Chondrocyte (in vitro differentiated cells): ENCODE measurements around the gene DNAJC27. TPM values are rescaled to one million over a fixed set of nuclear protein-coding genes. Genes with fewer than 3 reads are reported as not detected.

Experiments
- DNase-seq: peaks from one replicate; pipeline ENCODE4 v3.0.0; 2021; ENCODE audit warnings: mixed read lengths, low spot score
- H3K27ac Mint-ChIP-seq: one replicate; pipeline ENCODE4 v1.8.0; 2021; ENCODE audit warnings: mild to moderate bottlenecking, moderate library complexity, mixed read lengths; ENCODE audit not compliant: unreplicated experiment
- H3K27me3 Mint-ChIP-seq: 2 replicates; pipeline ENCODE4 v1.8.0; 2021; ENCODE audit warnings: low read depth, mixed read lengths
- H3K36me3 Mint-ChIP-seq: 2 replicates; pipeline ENCODE4 v1.8.0; 2021; ENCODE audit warnings: low read depth, mixed read lengths
- H3K4me1 Mint-ChIP-seq: 2 replicates; pipeline ENCODE4 v1.8.0; 2021; ENCODE audit warnings: low read depth, mild to moderate bottlenecking, mixed read lengths
- H3K4me3 Mint-ChIP-seq: one replicate; pipeline ENCODE4 v1.8.0; 2021; ENCODE audit warnings: mild to moderate bottlenecking, moderate library complexity, mixed read lengths; ENCODE audit not compliant: unreplicated experiment
- H3K9me3 Mint-ChIP-seq: 2 replicates; pipeline ENCODE4 v1.8.0; 2021; ENCODE audit warnings: low read depth, mixed read lengths
- total RNA-seq: library from RNA; stranded (reverse); gene quantifications from 3 replicates; pipeline ENCODE4 v1.2.1, GENCODE V29; 2021
- TF ChIP-seq, protein P1 (sequence below): fragments of 200-600 bp; sonication (generic); IDR thresholded peaks from 2 replicates; pipeline ENCODE4 v1.5.0; 2021; ENCODE audit warnings: antibody characterized with exemption, mild to moderate bottlenecking, moderate library complexity

The DNAJC27 gene
- total RNA-seq, 1 donor from 2014 or later, result 3.8 TPM

DNA sequence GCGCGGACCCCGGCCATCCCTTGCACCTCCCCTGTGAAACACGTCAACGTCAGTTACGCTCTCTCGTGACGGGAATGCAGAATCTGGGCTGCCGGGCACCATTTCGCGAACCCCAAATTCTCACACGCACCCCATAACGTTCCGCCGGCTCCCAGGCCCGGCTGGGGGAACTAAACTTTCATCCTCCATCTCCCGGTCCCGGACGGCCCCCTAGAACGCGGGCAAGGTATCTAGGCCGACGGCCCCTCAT is 544 bp downstream of the DNAJC27 start:
- H3K36me3 Mint-ChIP-seq, result peaks cover 7% of the 10 kb centered on the region
- TF ChIP-seq, protein P1, sequence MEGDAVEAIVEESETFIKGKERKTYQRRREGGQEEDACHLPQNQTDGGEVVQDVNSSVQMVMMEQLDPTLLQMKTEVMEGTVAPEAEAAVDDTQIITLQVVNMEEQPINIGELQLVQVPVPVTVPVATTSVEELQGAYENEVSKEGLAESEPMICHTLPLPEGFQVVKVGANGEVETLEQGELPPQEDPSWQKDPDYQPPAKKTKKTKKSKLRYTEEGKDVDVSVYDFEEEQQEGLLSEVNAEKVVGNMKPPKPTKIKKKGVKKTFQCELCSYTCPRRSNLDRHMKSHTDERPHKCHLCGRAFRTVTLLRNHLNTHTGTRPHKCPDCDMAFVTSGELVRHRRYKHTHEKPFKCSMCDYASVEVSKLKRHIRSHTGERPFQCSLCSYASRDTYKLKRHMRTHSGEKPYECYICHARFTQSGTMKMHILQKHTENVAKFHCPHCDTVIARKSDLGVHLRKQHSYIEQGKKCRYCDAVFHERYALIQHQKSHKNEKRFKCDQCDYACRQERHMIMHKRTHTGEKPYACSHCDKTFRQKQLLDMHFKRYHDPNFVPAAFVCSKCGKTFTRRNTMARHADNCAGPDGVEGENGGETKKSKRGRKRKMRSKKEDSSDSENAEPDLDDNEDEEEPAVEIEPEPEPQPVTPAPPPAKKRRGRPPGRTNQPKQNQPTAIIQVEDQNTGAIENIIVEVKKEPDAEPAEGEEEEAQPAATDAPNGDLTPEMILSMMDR, result peak; percentile 30
- no peak for DNase-seq
- no peaks in the 10 kb centered on the region for H3K27me3 Mint-ChIP-seq
- H3K4me3 Mint-ChIP-seq, result peak overlapping the region; percentile 94
- peak overlapping the region; percentile 100 for H3K27ac Mint-ChIP-seq
- H3K4me1 Mint-ChIP-seq, result peaks cover 14% of the 10 kb centered on the region
- H3K9me3 Mint-ChIP-seq, result no peaks in the 10 kb centered on the region

DNA sequence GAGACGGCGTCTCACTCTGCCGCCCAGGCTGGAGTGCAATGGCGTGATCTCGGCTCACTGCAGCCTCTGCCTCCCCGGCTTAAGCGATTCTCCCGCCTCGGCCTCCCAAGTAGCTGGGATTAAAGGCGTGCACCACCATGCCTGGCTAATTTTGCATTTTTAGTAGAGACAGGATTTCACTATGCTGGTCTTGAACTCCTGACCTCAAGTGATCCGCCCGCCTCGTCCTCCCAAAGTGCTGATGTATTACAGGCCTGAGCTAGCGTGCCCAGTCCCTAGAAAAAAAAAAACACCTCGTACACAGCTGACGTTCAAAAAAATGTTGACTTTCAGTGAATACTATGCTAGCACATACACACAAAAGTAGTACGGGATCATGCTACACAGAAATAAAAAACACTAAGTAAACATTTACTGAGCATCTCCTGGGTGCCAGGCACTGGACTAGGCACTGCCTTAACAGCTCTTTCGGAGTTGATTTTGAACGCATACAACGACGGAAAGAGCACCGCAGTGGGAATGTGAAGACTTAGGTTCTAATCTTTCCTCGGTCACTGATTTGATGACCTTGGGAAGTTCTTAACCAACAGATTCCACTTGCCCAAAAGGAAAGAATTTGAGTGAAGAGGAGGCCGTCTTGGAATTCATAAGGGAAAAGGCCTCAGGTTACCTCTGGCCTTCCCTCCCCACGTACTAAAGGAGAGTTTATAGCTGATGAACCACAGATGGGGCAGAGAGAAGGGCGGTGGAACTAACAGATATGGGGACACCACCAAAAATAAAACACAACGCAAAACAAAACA is 1.1 kb downstream of the DNAJC27 start:
- Mint-ChIP-seq H3K9me3 (no peaks in the 10 kb centered on the region), H3K27ac (peak overlapping the region; percentile 100), H3K27me3 (no peaks in the 10 kb centered on the region), H3K4me3 (peak overlapping the region; percentile 94), H3K36me3 (peaks cover 9% of the 10 kb centered on the region), H3K4me1 (peaks cover 14% of the 10 kb centered on the region)
- TF ChIP-seq, protein P1, result no peak
- DNase-seq, result no peak

DNA sequence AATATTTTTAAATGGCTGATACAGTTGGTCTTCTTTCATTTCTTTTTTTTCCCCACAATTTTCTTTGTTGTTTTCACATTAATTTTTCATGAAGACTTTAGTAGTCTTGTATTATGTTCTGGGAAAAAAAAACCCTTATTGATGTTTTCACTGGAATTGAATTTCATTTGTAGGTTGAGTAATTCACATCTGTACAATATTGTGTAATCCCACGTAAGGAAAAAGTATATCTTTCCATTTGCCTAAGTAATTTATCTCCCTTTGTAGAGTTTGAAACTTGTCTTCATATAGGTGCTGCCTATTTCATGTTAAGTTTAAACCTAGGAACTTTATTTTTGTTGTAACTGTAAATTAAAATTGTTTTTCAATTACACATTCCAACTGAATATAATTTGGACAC is 2.0 kb downstream of the DNAJC27 start:
- peaks cover 9% of the 10 kb centered on the region for H3K4me1 Mint-ChIP-seq
- no peak overlapping the region for H3K4me3 Mint-ChIP-seq
- H3K36me3 Mint-ChIP-seq, result peaks cover 9% of the 10 kb centered on the region
- no peak for DNase-seq
- TF ChIP-seq, protein P1, result no peak
- no peaks in the 10 kb centered on the region for H3K27me3 Mint-ChIP-seq
- H3K27ac Mint-ChIP-seq, result no peak overlapping the region
- H3K9me3 Mint-ChIP-seq, result no peaks in the 10 kb centered on the region

DNA sequence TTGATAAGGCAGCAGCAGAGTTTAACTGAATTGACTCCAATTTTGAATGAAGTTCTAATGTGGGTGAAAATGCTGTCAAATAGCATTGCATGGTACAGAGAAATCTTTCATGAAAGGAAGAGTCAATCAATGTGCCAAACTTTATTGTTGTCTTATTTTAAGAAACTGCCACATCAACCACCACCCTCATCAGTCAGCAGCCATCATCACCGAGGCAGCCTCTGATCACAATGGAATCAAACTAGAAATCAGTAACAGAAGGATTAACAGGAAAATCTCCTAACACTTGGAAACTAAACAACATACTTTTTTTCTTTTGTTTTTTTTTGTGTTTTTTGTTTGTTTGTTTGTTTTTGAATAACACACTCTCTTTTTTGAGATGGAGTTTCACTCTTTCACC is 9.9 kb downstream of the DNAJC27 start:
- H3K4me3 Mint-ChIP-seq, result no peak overlapping the region
- H3K4me1 Mint-ChIP-seq, result no peaks in the 10 kb centered on the region
- H3K9me3 Mint-ChIP-seq, result no peaks in the 10 kb centered on the region
- H3K27me3 Mint-ChIP-seq, result no peaks in the 10 kb centered on the region
- H3K36me3 Mint-ChIP-seq, result peaks cover 42% of the 10 kb centered on the region
- DNase-seq, result no peak
- no peak overlapping the region for H3K27ac Mint-ChIP-seq
- TF ChIP-seq, protein P1, result no peak

DNA sequence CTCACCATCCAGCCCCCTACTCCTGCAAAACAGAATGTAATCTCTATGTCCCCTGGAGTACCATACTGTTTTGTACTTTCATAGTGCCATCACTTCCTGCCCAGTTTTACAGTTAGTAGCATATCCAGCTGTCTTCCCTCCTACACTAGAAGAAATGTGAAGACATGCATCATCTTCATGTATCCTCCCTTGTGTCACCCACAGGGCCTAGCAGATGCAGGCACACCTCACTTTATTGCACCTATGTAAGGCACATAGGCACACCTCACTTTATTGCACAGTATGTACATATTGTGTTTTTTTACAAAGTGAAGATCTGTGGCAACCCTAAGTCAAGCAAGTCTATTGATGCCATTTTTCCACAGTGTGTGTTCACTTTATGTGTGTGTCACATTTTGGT is 12.0 kb downstream of the DNAJC27 start:
- no peak for DNase-seq
- H3K9me3 Mint-ChIP-seq, result peaks cover 11% of the 10 kb centered on the region
- H3K27me3 Mint-ChIP-seq, result no peaks in the 10 kb centered on the region
- H3K27ac Mint-ChIP-seq, result no peak overlapping the region
- TF ChIP-seq, protein P1, result no peak
- no peaks in the 10 kb centered on the region for H3K4me1 Mint-ChIP-seq
- peaks cover 54% of the 10 kb centered on the region for H3K36me3 Mint-ChIP-seq
- no peak overlapping the region for H3K4me3 Mint-ChIP-seq
